H1 (cell line): ENCODE measurements around the gene EIF2S2. TPM values are rescaled to one million over a fixed set of nuclear protein-coding genes. Genes with fewer than 3 reads are reported as not detected.

Experiments used
- CREB1 ChIP-seq: IDR thresholded peaks from 2 replicates; pipeline ENCODE4 v1.6.1; 2012; ENCODE audit warnings: inconsistent platforms
- CTBP2 ChIP-seq: IDR thresholded peaks from 2 replicates; pipeline ENCODE4 v1.7.0; 2011; ENCODE audit warnings: borderline replicate concordance, mild to moderate bottlenecking, moderate library complexity, mixed read lengths, low read length; ENCODE audit not compliant: insufficient read depth, insufficient read length
- KDM5A ChIP-seq: fragments of 200-600 bp; IDR thresholded peaks from 2 replicates; pipeline ENCODE4 v1.7.1; 2012; ENCODE audit warnings: mild to moderate bottlenecking, low read length, inconsistent platforms, mixed read lengths
- RNF2 ChIP-seq: fragments of 200-900, 300-1000 bp; sonication (generic); IDR thresholded peaks from 2 replicates; pipeline ENCODE4 v1.7.1; 2016; ENCODE audit warnings: borderline replicate concordance, low read depth, mild to moderate bottlenecking, antibody characterized with exemption, low read length; ENCODE audit not compliant: poor library complexity, severe bottlenecking; ENCODE audit errors: missing control alignments
- polyA plus RNA-seq, 7 experiments: library from polyadenylated mRNA; depleted of rRNA in 3 of 7; stranded (reverse) in 5 of 7; unstranded in 2 of 7; fragments of >200 nt in 5 of 7; fragments of 200-250 nt in 2 of 7; gene quantifications; 1 replicate in 5 of 7; 2 replicates in 1 of 7; 4 replicates in 1 of 7; pipeline versions ENCODE4 v1.2.1 to v1.2.3, GENCODE V29; 2011 to 2013; ENCODE audit warnings: missing spikeins in 2 of 7, mixed read lengths in 2 of 7
- total RNA-seq: library from RNA; stranded (reverse); fragmentation: NEBNext Ultra II Directional; extraction: Animal tissue kit (Norgen Biotek cat#: 25700); gene quantifications from 2 replicates; pipeline ENCODE4 v1.2.1, GENCODE V29; 2021
- TF ChIP-seq, protein P1 (sequence below): IDR thresholded peaks from 2 replicates; pipeline ENCODE4 v1.6.1; 2012; ENCODE audit warnings: inconsistent platforms
- TF ChIP-seq, protein P2 (sequence below): IDR thresholded peaks from 2 replicates; pipeline ENCODE4 v1.6.1; 2011; ENCODE audit warnings: low read depth, mild to moderate bottlenecking, low read length; ENCODE audit not compliant: insufficient read depth
- TF ChIP-seq, protein P3 (sequence below): IDR thresholded peaks from 2 replicates; pipeline ENCODE4 v1.6.1; 2012; ENCODE audit warnings: low read length, inconsistent platforms

The EIF2S2 gene
- total and polyA plus RNA-seq, 2 of the 8 experiments (the other 6 are each of a cell fraction or from before 2014, with no cell fraction given) = 59.5 to 142 TPM

DNA sequence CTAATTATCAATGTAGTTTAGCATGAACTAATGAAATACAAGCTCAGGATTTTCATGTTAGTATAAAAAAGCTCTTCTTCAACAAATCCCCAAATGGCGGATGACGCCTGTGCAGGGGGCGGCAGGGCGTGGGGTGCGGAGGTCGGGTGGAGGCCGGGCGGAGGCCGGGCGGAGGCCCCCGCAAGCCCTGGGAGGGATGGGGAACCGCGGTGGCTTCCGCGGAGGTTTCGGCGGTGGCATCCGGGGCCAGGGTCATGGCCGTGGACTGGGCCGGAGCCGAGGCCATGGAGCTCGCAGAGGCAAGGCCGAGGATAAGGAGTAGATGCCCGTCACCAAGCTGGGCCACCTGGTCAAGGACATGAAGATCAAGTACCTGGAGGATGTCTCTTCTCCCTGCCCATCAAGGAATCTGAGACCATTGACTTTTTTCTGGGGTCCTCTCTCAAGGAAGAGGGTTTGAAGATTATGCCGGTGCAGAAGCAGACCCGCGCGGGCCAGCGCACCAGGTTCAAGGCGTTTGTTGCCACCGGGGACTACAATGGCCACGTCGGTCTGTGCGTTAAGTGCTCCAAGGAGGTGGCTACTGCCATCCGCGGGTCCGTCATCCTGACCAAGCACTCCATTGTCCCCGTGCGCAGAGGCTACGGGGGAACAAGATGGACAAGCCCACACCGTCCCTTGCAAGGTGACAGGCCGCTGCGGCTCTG is 10.4 kb upstream of the EIF2S2 start (continued):
- TF ChIP-seq RNF2 = no peak
- TF ChIP-seq KDM5A = no peak
- TF ChIP-seq CTBP2 = no peak
- TF ChIP-seq, protein P1, sequence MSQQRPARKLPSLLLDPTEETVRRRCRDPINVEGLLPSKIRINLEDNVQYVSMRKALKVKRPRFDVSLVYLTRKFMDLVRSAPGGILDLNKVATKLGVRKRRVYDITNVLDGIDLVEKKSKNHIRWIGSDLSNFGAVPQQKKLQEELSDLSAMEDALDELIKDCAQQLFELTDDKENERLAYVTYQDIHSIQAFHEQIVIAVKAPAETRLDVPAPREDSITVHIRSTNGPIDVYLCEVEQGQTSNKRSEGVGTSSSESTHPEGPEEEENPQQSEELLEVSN = no peak
- TF ChIP-seq, protein P2, sequence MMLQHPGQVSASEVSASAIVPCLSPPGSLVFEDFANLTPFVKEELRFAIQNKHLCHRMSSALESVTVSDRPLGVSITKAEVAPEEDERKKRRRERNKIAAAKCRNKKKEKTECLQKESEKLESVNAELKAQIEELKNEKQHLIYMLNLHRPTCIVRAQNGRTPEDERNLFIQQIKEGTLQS = no peak
- no peak for TF ChIP-seq CREB1
- TF ChIP-seq, protein P3, sequence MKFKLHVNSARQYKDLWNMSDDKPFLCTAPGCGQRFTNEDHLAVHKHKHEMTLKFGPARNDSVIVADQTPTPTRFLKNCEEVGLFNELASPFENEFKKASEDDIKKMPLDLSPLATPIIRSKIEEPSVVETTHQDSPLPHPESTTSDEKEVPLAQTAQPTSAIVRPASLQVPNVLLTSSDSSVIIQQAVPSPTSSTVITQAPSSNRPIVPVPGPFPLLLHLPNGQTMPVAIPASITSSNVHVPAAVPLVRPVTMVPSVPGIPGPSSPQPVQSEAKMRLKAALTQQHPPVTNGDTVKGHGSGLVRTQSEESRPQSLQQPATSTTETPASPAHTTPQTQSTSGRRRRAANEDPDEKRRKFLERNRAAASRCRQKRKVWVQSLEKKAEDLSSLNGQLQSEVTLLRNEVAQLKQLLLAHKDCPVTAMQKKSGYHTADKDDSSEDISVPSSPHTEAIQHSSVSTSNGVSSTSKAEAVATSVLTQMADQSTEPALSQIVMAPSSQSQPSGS = no peak
